ENCODE data around the gene DUS1L. TPM values are rescaled to one million over a fixed set of nuclear protein-coding genes. Genes with fewer than 3 reads are reported as not detected.

DUS1L gene
- total RNA-seq, 2 donors from 2014 or later = 125 to 196 TPM

GRCh38 chr17:82055023-82055964 lies 10.3 kb downstream of the DUS1L start:
- Mint-ChIP-seq H3K4me3 (no peak overlapping the region), H3K4me1 (ENCODE audit: low read depth in 2 of 2) (peaks cover 3 to 7% of the 10 kb centered on the region in 2 donors), H3K36me3 (no peaks in the 10 kb centered on the region), H3K27ac (no peak overlapping the region), H3K9me3 (no peaks in the 10 kb centered on the region), H3K27me3 (no peaks in the 10 kb centered on the region)
- no peak for ATAC-seq
- no peak for DNase-seq (ENCODE audit: low spot score)

- H3K4me1 Mint-ChIP-seq (ENCODE audit: low read depth in 2 of 2) = peaks cover 3 to 4% of the 10 kb centered on the region in 2 donors
- H3K27me3 Mint-ChIP-seq = no peaks in the 10 kb centered on the region
- no peak overlapping the region for H3K27ac Mint-ChIP-seq
- H3K9me3 Mint-ChIP-seq = no peaks in the 10 kb centered on the region
- no peaks in the 10 kb centered on the region for H3K36me3 Mint-ChIP-seq
- no peak for ATAC-seq
- no peak for DNase-seq (ENCODE audit: low spot score)
- H3K4me3 Mint-ChIP-seq = peak overlapping the region; percentile 81
Measured at GRCh38 chr17:82054351-82055022, 11.1 kb downstream of the DUS1L start.

DNA sequence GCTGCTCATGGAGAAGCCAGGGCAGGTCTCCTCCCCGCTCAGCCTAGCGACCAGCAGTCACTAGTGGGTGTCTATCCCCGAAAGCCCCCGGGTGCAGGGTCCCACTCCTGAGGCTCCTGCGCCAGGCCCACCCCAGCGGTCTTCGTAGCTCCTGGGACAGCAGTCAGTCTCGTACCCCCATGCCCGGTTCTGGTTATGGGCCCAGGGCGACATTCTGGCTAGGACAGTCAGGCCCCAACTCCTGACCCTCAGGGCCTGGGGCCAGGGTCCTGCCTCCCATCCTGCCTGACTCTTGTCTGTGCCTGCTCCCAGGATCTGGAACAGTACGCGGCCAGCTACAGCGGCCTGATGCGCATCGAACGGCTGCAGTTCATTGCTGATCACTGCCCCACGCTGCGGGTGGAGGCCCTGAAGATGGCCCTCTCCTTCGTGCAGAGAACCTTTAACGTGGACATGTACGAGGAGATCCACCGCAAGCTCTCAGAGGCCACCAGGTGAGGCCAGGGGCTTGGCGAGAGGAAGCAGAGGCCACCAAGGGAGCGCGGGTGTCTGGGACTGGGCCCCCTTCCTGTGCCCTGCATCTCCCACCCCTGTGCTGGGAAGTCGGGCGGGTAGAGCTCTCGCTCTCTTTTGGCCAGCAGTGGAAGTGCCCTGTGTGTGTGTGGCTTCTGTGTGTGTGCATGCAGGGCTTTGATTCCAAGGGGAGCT lies 11.9 kb downstream of the DUS1L start:
- Mint-ChIP-seq H3K27ac (no peak overlapping the region), H3K9me3 (no peaks in the 10 kb centered on the region), H3K36me3 (no peaks in the 10 kb centered on the region), H3K4me3 (peak overlapping the region; percentile 81), H3K27me3 (no peaks in the 10 kb centered on the region), H3K4me1 (ENCODE audit: low read depth in 2 of 2) (peaks cover 3 to 4% of the 10 kb centered on the region in 2 donors)
- DNase-seq (ENCODE audit: low spot score) = no peak
- no peak for ATAC-seq

- Mint-ChIP-seq H3K27me3 (no peaks in the 10 kb centered on the region), H3K4me3 (peak overlapping the region; percentile 81), H3K27ac (peak overlapping the region in 1 of 2 donors; percentile 56), H3K9me3 (no peaks in the 10 kb centered on the region), H3K4me1 (ENCODE audit: low read depth in 2 of 2) (peaks cover 3 to 4% of the 10 kb centered on the region in 2 donors), H3K36me3 (no peaks in the 10 kb centered on the region)
- no peak for ATAC-seq
- no peak for DNase-seq (ENCODE audit: low spot score)
Measured at GRCh38 chr17:82053130-82053529, 12.5 kb downstream of the DUS1L start.

DNA sequence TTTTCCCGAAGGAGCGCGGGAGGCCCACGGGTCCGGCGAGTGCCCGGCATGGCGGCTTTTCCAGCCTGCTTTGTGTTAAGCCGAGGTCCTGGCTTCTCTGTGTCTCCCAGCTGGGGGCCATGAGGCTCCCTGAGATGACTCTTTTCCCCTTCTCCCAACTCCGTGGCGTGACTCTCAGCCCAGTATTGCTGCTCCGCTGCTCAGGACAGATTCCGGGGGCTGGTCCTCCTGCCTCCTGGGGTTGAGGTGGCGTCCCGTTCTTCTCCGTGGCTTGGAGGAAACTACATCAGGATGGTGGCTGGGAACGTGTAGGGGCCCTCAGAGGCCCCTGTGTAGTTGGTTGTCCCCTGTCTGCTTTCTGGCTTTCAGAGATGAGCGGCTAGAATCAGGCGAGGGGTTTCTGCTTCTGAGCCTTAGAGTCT lies 13.0 kb downstream of the DUS1L start:
- ATAC-seq (no peak), DNase-seq (ENCODE audit: low spot score) (no peak)
- Mint-ChIP-seq H3K27me3 (no peaks in the 10 kb centered on the region), H3K27ac (peak overlapping the region in 1 of 2 donors; percentile 56), H3K9me3 (no peaks in the 10 kb centered on the region), H3K36me3 (no peaks in the 10 kb centered on the region), H3K4me3 (peak overlapping the region; percentile 81), H3K4me1 (ENCODE audit: low read depth in 2 of 2) (peaks cover 3 to 5% of the 10 kb centered on the region in 2 donors)

- DNase-seq (ENCODE audit: low spot score) = peak; percentile 85
- Mint-ChIP-seq H3K36me3 (no peaks in the 10 kb centered on the region), H3K9me3 (no peaks in the 10 kb centered on the region), H3K27ac (peak within 1 kb of the TSS; percentile 33 to 82), H3K27me3 (no peaks in the 10 kb centered on the region), H3K4me3 (peak within 1 kb of the TSS; percentile 81), H3K4me1 (ENCODE audit: low read depth in 2 of 2) (peaks cover 3 to 9% of the 10 kb centered on the region in 2 donors)
- ATAC-seq = peak; percentile 85 to 89
Measured at GRCh38 chr17:82051776-82052637, 13.6 kb downstream of the DUS1L start, which contains the start of the genes GPS1 and RFNG. Gene GPS1, plus strand, starts transcription at chr17:82051898. Its CDS starts 34 bp downstream, at chr17:82051932. Gene RFNG, minus strand, starts transcription at chr17:82051811. Its CDS starts 45 bp downstream, at chr17:82051766.

DNA sequence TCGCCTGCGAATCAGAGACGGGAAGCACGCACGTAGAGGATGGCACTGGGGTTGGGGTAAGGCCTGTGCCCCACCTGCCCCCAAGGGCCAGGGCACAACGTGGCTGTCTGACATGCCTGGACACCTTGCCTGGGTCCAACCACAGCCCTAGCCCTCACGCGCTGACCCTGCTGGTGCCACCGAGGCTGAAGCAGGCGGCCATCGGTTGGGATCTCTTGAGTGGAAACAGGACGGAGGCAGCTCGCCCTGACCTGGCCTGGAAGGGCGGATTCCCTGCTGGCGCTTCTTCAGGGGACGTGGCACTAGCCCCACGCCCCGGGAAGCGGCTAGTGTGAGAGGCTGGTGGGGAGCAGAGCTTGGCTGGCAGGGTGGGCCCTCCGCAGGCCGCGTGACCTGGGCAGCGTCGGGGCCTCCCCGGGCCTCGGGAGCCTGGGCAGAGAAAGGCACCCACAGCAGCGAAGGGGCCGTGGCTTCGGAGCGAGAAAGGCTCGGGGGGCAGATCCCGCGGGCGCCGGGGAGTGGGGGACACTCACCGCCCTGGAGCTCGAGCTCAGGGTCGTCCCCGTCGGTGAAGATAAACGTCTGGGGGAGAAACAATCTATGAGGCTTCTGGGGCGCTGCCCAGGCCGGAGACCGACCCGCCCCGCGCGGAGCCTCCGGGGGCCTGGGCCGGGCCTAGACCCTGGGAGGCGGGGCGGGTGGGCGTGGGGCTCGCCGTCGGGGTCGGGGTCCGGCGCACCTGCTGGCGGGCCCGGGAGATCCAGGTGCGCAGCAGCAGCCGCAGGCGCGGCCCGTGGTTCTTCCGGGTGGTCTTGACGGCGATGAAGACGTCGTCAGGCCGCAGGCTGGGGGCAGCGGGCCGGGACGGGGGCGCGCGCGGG lies 14.6 kb downstream of the DUS1L start:
- Mint-ChIP-seq H3K36me3 (no peaks in the 10 kb centered on the region), H3K4me1 (ENCODE audit: low read depth in 2 of 2) (peaks cover 3 to 9% of the 10 kb centered on the region in 2 donors), H3K27me3 (no peaks in the 10 kb centered on the region), H3K27ac (peak overlapping the region; percentile 33 to 82), H3K4me3 (peak overlapping the region; percentile 80), H3K9me3 (no peaks in the 10 kb centered on the region)
- DNase-seq (ENCODE audit: low spot score) (no peak), ATAC-seq (peak; percentile 2 to 7)

DNA sequence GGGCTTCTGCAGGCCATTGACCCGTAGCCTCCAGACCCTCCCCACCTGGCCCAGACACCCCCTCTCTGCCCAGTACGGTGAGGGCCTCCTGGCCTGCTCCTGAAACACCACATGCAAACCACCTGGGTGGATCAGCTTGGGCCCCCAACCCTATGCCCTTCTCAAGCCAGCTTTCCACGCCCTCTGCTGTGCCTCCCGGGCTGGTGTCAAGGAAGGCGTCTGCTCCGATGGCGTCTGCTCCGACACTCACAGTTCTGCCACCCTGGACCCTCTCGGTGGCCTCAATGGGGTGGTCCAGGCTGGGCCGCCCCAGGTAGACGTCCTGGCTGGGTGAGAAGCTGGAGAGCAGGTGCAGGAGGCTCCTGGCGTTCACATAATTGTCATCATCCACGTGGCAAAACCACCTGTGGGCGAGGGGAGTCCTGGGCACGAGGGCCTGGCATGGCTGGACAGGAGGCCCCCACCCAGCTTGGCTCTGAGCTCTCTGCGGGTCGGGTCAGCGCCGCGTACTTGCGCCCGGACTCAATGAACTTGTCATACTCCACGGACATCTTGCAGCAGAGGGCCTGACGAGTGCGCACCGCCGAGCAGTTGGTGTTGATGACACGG lies 15.3 kb downstream of the DUS1L start:
- DNase-seq (ENCODE audit: low spot score) (no peak), ATAC-seq (no peak)
- Mint-ChIP-seq H3K9me3 (no peaks in the 10 kb centered on the region), H3K36me3 (no peaks in the 10 kb centered on the region), H3K27ac (peak overlapping the region; percentile 33 to 82), H3K4me1 (ENCODE audit: low read depth in 2 of 2) (peaks cover 3 to 9% of the 10 kb centered on the region in 2 donors), H3K4me3 (peak overlapping the region; percentile 80), H3K27me3 (no peaks in the 10 kb centered on the region)

GRCh38 chr17:82049521-82049971 lies 16.1 kb downstream of the DUS1L start:
- H3K27ac Mint-ChIP-seq = no peak overlapping the region
- H3K4me3 Mint-ChIP-seq = no peak overlapping the region
- no peak for DNase-seq (ENCODE audit: low spot score)
- ATAC-seq = no peak
- H3K4me1 Mint-ChIP-seq (ENCODE audit: low read depth in 2 of 2) = peaks cover 3 to 9% of the 10 kb centered on the region in 2 donors
- no peaks in the 10 kb centered on the region for H3K9me3 Mint-ChIP-seq
- H3K36me3 Mint-ChIP-seq = no peaks in the 10 kb centered on the region
- H3K27me3 Mint-ChIP-seq = no peaks in the 10 kb centered on the region

DNA sequence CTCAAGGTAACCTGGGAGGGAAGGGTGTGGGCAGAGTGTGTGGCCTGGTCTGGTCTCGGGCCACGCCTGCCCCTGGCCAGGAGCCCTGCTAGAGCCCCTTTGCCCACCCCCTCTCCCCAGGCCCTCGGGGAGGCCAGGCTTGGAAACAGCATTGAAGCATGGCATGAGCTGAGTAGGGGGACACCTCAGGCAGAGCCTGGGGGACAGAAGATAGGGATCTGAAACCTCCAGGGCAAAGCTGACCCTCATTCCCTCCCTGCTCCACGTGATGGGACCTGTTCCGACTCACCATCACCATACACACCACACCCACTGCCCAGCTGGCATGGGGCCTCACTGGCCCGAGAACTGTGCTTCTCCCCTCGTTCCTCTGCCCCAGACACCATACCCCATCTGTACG lies 16.5 kb downstream of the DUS1L start:
- Mint-ChIP-seq H3K36me3 (no peaks in the 10 kb centered on the region), H3K27ac (no peak overlapping the region), H3K9me3 (no peaks in the 10 kb centered on the region), H3K4me3 (no peak overlapping the region), H3K27me3 (no peaks in the 10 kb centered on the region), H3K4me1 (ENCODE audit: low read depth in 2 of 2) (peaks cover 3 to 9% of the 10 kb centered on the region in 2 donors)
- DNase-seq (ENCODE audit: low spot score) (no peak), ATAC-seq (no peak)

DNA sequence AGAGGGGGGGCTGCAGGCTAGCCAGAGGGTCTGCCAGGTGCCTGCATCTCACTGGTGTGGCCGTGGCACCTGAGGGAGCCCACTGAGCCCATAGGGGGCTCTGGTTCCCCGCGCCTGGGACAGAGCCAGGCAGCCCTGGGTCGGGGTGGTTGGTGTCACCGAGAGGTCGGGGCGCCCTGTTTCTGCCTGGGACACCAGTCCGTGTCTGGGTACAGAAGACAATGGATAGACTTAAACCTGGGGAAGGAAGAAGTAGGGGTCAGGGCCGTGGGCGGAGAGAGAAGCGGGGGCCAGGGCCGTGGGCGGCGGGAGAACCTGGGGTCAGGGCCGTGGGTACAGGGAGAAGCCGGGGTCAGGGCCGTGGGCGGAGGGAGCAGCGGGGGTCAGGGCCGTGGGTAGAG lies 17.0 kb downstream of the DUS1L start:
- no peaks in the 10 kb centered on the region for H3K36me3 Mint-ChIP-seq
- H3K27ac Mint-ChIP-seq = no peak overlapping the region
- no peaks in the 10 kb centered on the region for H3K27me3 Mint-ChIP-seq
- no peaks in the 10 kb centered on the region for H3K9me3 Mint-ChIP-seq
- H3K4me3 Mint-ChIP-seq = no peak overlapping the region
- DNase-seq (ENCODE audit: low spot score) (no peak), ATAC-seq (no peak)
- peaks cover 3 to 9% of the 10 kb centered on the region in 2 donors for H3K4me1 Mint-ChIP-seq (ENCODE audit: low read depth in 2 of 2)
